DMS53 treated with DMSO at 0.1 percent for 48 hours (cell line): ENCODE results near the gene ZNF705A.
"Not testable (repeated sequence)": the region's sequence is repeated elsewhere in the genome, so short reads cannot be mapped to it uniquely, and the experiment has no call there.

Experiments used
- DNase-seq: peaks from one replicate; lab custom pipeline; 2025; ENCODE audit not compliant: unreplicated experiment; lab: John Stamatoyannopoulos, UW

ZNF705A gene

DNA sequence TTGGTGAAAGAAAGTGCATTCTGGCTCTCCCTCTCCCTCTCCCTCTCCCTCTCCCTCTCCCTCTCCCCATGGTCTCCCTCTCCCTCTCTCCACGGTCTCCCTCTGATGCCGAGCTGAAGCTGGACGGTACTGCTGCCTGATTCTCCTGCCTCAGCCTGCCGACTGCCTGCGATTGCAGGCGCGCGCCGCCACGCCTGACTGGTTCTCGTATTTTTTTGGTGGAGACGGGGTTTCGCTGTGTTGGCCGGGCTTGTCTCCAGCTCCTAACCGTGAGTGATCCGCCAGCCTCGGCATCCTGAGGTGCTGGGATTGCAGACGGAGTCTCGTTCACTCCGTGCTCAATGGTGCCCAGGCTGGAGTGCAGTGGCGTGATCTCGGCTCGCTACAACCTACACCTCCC, 26.5 kb downstream of the ZNF705A start:
- DNase-seq, result not testable (repeated sequence)

DNA sequence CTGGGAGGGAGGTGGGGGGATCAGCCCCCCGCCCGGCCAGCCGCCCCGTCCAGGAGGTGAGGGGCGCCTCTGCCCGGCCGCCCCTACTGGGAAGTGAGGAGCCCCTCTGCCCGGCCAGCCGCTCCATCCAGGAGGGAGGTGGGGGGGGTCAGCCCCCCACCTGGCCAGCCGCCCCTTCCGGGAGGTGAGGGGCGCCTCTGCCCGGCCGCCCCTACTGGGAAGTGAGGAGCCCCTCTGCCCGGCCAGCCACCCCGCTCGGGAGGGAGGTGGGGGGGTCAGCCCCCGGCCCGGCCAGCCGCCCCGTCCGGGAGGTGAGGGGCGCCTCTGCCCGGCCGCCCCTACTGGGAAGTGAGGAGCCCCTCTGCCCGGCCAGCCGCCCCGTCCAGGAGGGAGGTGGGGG, 27.4 kb downstream of the ZNF705A start:
- DNase-seq, result not testable (repeated sequence)

- DNase-seq, result not testable (repeated sequence)
Measured at GRCh38 chr12:8188088-8188487, 31.3 kb downstream of the ZNF705A start.

DNA sequence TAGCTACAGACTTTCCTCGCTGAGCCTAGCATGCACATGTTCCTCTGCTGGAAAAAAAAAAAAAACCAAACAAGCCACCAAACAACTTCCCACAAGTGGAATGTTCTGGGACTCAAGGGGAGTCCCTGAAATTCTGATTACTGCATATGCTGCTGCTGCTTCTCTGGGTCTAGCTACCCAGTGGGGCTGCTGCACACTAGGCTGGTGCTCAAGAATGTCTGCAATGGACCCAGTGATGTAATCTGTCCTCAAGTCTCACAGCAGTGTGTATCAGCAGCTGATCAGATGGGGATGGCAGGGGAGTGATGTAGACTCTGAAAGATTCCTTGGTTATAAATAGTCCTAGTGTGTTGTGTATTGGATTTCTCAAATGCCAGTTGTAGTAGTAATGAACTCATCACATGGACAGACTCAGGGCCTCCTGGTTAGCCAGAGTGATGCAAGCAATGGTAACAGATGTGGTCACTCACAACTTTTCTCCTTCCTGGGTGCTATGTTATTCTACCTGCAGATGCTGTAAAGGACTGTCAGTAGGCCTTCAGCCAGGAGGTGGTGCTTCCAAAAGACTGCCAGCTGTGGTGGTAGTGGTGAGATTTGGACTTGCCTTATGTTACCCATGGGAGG, 41.0 kb downstream of the ZNF705A start:
- DNase-seq, result not testable (repeated sequence)

GRCh38 chr12:8218711-8219382, 62.0 kb downstream of the ZNF705A start:
- not testable (repeated sequence) for DNase-seq

DNA sequence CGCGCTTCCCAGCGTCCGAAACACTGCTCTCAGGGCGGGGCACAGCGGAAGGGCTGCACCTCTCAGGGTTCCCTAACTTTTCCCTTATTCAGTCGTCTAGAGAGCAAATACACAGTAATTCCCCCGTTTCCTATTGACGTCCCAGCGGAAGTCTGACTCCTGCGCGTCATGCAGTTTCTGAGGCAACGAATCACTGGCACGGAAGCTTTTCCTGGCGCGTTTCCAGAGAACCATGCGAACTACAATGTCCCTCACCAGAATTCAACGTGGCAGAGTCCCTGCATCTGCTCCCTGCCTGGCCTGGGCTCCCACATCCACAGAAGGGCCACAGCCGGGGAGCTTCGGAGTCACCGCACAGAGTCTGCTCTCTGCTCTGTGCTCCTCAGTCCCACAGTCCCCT, 64.6 kb downstream of the ZNF705A start:
- DNase-seq, result peak; percentile 18

- DNase-seq, result not testable (repeated sequence)
Measured at GRCh38 chr12:8221844-8222243, 65.0 kb downstream of the ZNF705A start.

GRCh38 chr12:8222303-8222702, 65.5 kb downstream of the ZNF705A start:
- DNase-seq, result not testable (repeated sequence)

- not testable (repeated sequence) for DNase-seq
Measured at GRCh38 chr12:8223646-8224045, 66.8 kb downstream of the ZNF705A start.

DNA sequence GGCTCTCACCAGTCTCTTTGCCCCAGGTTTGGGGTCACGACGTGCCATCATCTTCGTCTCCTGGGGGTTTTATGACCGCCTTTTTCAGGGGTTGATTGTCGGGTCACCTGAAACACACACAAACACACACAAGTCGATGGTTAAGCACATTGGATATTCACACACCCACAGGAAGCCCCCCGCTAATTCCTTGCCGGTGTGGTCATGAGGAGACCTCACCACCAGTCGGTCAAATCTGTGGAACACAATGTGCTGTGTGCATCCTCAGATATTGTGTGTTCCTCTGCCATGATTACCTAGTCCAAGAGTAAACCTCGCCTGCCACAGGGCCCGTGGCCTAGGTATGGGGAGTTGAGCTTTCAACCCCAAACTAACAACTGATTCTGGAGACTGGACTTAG, 68.0 kb downstream of the ZNF705A start:
- not testable (repeated sequence) for DNase-seq

- DNase-seq, result no peak
Measured at GRCh38 chr12:8226355-8226754, 69.5 kb downstream of the ZNF705A start.

GRCh38 chr12:8226992-8227731, 70.3 kb downstream of the ZNF705A start, which contains the start of gene FAM90A1:
FAM90A1 (minus strand) TSS chr12:8227618; CDS start chr12:8224832, 2,786 bp downstream.
- DNase-seq, result peak; percentile 70

GRCh38 chr12:8227732-8228077, 70.9 kb downstream of the ZNF705A start:
- DNase-seq, result peak; percentile 68

GRCh38 chr12:8228607-8229006, 71.8 kb downstream of the ZNF705A start:
- not testable (repeated sequence) for DNase-seq

GRCh38 chr12:8229486-8229885, 72.7 kb downstream of the ZNF705A start:
- DNase-seq, result not testable (repeated sequence)
